Osteoblast (primary cell): Measurements from ENCODE around the gene ADCY3. TPM values are rescaled to one million over a fixed set of nuclear protein-coding genes. Genes with fewer than 3 reads are reported as not detected.
A peak's percentile ranks its signal among the peaks of the same experiment; 100 is the strongest.
"Not testable (repeated sequence)": the region's sequence is repeated elsewhere in the genome, so short reads cannot be mapped to it uniquely, and the experiment has no call there.

ENCODE experiments used
- DNase-seq: peaks from one replicate; pipeline ENCODE4 v3.0.0; 2011; ENCODE audit warnings: low spot score, mixed read lengths; ENCODE audit not compliant: insufficient read length; ENCODE audit errors: missing footprints
- H2AFZ ChIP-seq: 2 replicates; pipeline ENCODE4 v1.6.0; 2011; ENCODE audit warnings: mild to moderate bottlenecking, low read length
- H3K27ac ChIP-seq: 2 replicates; pipeline ENCODE4 v1.5.1; 2011; ENCODE audit warnings: mild to moderate bottlenecking, low read depth, low read length, moderate library complexity
- H3K27me3 ChIP-seq: 2 replicates; pipeline ENCODE4 v1.6.0; 2012; ENCODE audit warnings: mild to moderate bottlenecking, control low read depth, inconsistent platforms, low read length, moderate library complexity; ENCODE audit not compliant: insufficient read depth
- H3K36me3 ChIP-seq: 2 replicates; pipeline ENCODE4 v1.5.1; 2011; ENCODE audit warnings: mild to moderate bottlenecking, low read length, control low read depth, moderate library complexity; ENCODE audit not compliant: insufficient read depth
- H3K4me1 ChIP-seq: 2 replicates; pipeline ENCODE4 v1.5.1; 2011; ENCODE audit warnings: mild to moderate bottlenecking, low read length, control low read depth, moderate library complexity; ENCODE audit not compliant: insufficient read depth
- H3K4me2 ChIP-seq: 2 replicates; pipeline ENCODE4 v1.6.0; 2011; ENCODE audit warnings: mild to moderate bottlenecking, low read length; ENCODE audit not compliant: insufficient read depth
- H3K4me3 ChIP-seq: fragments of 200-600 bp; sonication (generic); 3 replicates; pipeline ENCODE4 v1.5.1; 2012; ENCODE audit warnings: mild to moderate bottlenecking, low read length, inconsistent platforms; ENCODE audit not compliant: insufficient read depth
- H3K79me2 ChIP-seq: 2 replicates; pipeline ENCODE4 v1.6.0; 2012; ENCODE audit warnings: mild to moderate bottlenecking, low read length, control low read depth, inconsistent platforms; ENCODE audit not compliant: insufficient read depth
- H3K9me3 ChIP-seq: 2 replicates; pipeline ENCODE4 v1.5.1; 2011; ENCODE audit warnings: low read depth, low read length, control low read depth
- H4K20me1 ChIP-seq: 2 replicates; pipeline ENCODE4 v1.6.0; 2012; ENCODE audit warnings: mild to moderate bottlenecking, low read length, control low read depth; ENCODE audit not compliant: insufficient read depth
- CTCF ChIP-seq: IDR thresholded peaks from 2 replicates; pipeline ENCODE4 v1.5.1; 2011; ENCODE audit warnings: mild to moderate bottlenecking, low read depth, low read length, moderate library complexity; ENCODE audit errors: extremely low read depth
- total RNA-seq: library from RNA; depleted of rRNA; stranded (reverse); fragments of >200 nt; gene quantifications from 2 replicates; pipeline ENCODE4 v1.2.3, GENCODE V29; 2012

Gene ADCY3
- total RNA-seq, 1 donor: 47.4 TPM

GRCh38 chr2:24837996-24838513, 82.0 kb downstream of the ADCY3 start:
- H4K20me1 ChIP-seq: no peaks in the 10 kb centered on the region
- TF ChIP-seq CTCF: no peak
- peak; percentile 80 for DNase-seq
- H3K4me3 ChIP-seq: no peak overlapping the region
- no peaks in the 10 kb centered on the region for H3K36me3 ChIP-seq
- H3K27ac ChIP-seq: no peak overlapping the region
- H3K27me3 ChIP-seq: no peaks in the 10 kb centered on the region
- H2AFZ ChIP-seq: no peak overlapping the region
- peaks cover 7% of the 10 kb centered on the region for H3K4me1 ChIP-seq
- H3K4me2 ChIP-seq: no peak overlapping the region
- H3K9me3 ChIP-seq: no peaks in the 10 kb centered on the region
- no peaks in the 10 kb centered on the region for H3K79me2 ChIP-seq

GRCh38 chr2:24836706-24837105, 83.3 kb downstream of the ADCY3 start:
- no peak overlapping the region for H2AFZ ChIP-seq
- H3K27me3 ChIP-seq: no peaks in the 10 kb centered on the region
- H3K9me3 ChIP-seq: no peaks in the 10 kb centered on the region
- no peak overlapping the region for H3K27ac ChIP-seq
- no peaks in the 10 kb centered on the region for H3K36me3 ChIP-seq
- peaks cover 7% of the 10 kb centered on the region for H3K4me1 ChIP-seq
- H4K20me1 ChIP-seq: no peaks in the 10 kb centered on the region
- no peaks in the 10 kb centered on the region for H3K79me2 ChIP-seq
- peak; percentile 74 for DNase-seq
- no peak for TF ChIP-seq CTCF
- H3K4me2 ChIP-seq: no peak overlapping the region
- no peak overlapping the region for H3K4me3 ChIP-seq

- H3K4me2 ChIP-seq: no peak overlapping the region
- TF ChIP-seq CTCF: no peak
- H3K36me3 ChIP-seq: no peaks in the 10 kb centered on the region
- H3K79me2 ChIP-seq: no peaks in the 10 kb centered on the region
- peak; percentile 60 for DNase-seq
- H3K27ac ChIP-seq: no peak overlapping the region
- no peak overlapping the region for H2AFZ ChIP-seq
- no peaks in the 10 kb centered on the region for H3K27me3 ChIP-seq
- H3K4me3 ChIP-seq: no peak overlapping the region
- H3K9me3 ChIP-seq: no peaks in the 10 kb centered on the region
- H4K20me1 ChIP-seq: no peaks in the 10 kb centered on the region
- peaks cover 7% of the 10 kb centered on the region for H3K4me1 ChIP-seq
Measured at GRCh38 chr2:24836206-24836605, 83.8 kb downstream of the ADCY3 start.

- DNase-seq: peak; percentile 98
- H3K27ac ChIP-seq: peak overlapping the region; percentile 23
Measured at GRCh38 chr2:24835411-24835810, 84.6 kb downstream of the ADCY3 start.

More at GRCh38 chr2:24835411-24835810, 84.6 kb downstream of the ADCY3 start:
- H2AFZ ChIP-seq, H3K79me2 ChIP-seq, H3K27me3 ChIP-seq, H3K9me3 ChIP-seq, H3K4me1 ChIP-seq, H3K4me3 ChIP-seq, H3K4me2 ChIP-seq, H3K36me3 ChIP-seq, H4K20me1 ChIP-seq: not testable (repeated sequence)
